K562 (cell line): Measurements from ENCODE around the gene MXI1.

Experiments used
- CBX5 ChIP-seq: IDR thresholded peaks from 2 replicates; pipeline ENCODE4 v1.6.1; 2014; ENCODE audit warnings: low read depth, borderline replicate concordance
- GATAD2B ChIP-seq: fragments of 450-650 bp; IDR thresholded peaks from 2 replicates; pipeline ENCODE4 v1.6.1; 2017; ENCODE audit warnings: mild to moderate bottlenecking, borderline replicate concordance
- HMG20A ChIP-seq: fragments of 450-650 bp; formaldehyde crosslinking; conservative IDR thresholded peaks from 2 replicates; pipeline ENCODE4 v1.4.0; 2020; ENCODE audit warnings: mild to moderate bottlenecking, mixed read lengths
- L3MBTL2 ChIP-seq: fragments of 450-650 bp; IDR thresholded peaks from 2 replicates; pipeline ENCODE4 v1.6.1; 2016; ENCODE audit warnings: mild to moderate bottlenecking, moderate library complexity
- PHF20 ChIP-seq: fragments of 450-650 bp; IDR thresholded peaks from 2 replicates; pipeline ENCODE4 v1.6.1; 2018; ENCODE audit not compliant: partially characterized antibody
- TAF1 ChIP-seq: IDR thresholded peaks from 2 replicates; pipeline ENCODE4 v1.6.1; 2011; ENCODE audit warnings: mild to moderate bottlenecking, low read length, moderate library complexity; ENCODE audit not compliant: insufficient read depth, control insufficient read depth, severe bottlenecking; ENCODE audit errors: extremely low read depth
- ZNF121 ChIP-seq: sonication (generic); formaldehyde crosslinking; conservative IDR thresholded peaks from 2 replicates; pipeline ENCODE4 v1.8.0; 2022; ENCODE audit warnings: missing genetic modification reagents
- TF ChIP-seq, protein P1 (sequence below), 3 experiments: IDR thresholded peaks in 2 of 3; conservative IDR thresholded peaks in 1 of 3; 2 replicates each; pipeline ENCODE4 v1.5.1; 2011 to 2012; ENCODE audit warnings: low read length in 3 of 3, mild to moderate bottlenecking in 3 of 3, control low read depth in 2 of 3, improper control_type of control experiment in 1 of 3, inconsistent platforms in 1 of 3, low read depth in 1 of 3, mixed read lengths in 1 of 3, moderate library complexity in 1 of 3; ENCODE audit not compliant: insufficient read depth in 2 of 3

DNA sequence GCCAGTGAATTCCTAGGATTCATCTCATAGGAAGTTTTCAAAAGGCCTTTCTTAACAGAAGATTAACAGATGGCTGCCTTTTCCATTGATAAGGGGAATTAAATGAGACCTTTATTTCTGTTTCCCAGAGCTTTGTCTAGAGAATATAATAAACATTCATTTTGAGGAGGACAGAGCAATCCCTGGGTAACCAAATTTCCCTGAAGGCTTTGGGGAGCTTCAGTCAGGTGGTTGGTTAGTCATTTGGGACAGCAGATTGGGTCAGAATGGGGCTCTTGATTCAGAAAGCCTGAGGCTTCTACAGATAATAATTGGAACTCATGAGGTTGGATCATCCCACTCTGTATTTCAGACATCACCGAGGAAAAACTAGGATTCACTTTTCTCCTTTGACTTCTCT lies 21.8 kb downstream of the MXI1 start:
- no peak for TF ChIP-seq L3MBTL2
- no peak for TF ChIP-seq GATAD2B
- no peak for TF ChIP-seq CBX5
- no peak for TF ChIP-seq ZNF121 (CRISPR knock-in tag)
- no peak for TF ChIP-seq HMG20A
- TF ChIP-seq TAF1, result no peak
- no peak for TF ChIP-seq PHF20
- TF ChIP-seq, protein P1, sequence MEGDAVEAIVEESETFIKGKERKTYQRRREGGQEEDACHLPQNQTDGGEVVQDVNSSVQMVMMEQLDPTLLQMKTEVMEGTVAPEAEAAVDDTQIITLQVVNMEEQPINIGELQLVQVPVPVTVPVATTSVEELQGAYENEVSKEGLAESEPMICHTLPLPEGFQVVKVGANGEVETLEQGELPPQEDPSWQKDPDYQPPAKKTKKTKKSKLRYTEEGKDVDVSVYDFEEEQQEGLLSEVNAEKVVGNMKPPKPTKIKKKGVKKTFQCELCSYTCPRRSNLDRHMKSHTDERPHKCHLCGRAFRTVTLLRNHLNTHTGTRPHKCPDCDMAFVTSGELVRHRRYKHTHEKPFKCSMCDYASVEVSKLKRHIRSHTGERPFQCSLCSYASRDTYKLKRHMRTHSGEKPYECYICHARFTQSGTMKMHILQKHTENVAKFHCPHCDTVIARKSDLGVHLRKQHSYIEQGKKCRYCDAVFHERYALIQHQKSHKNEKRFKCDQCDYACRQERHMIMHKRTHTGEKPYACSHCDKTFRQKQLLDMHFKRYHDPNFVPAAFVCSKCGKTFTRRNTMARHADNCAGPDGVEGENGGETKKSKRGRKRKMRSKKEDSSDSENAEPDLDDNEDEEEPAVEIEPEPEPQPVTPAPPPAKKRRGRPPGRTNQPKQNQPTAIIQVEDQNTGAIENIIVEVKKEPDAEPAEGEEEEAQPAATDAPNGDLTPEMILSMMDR (IDR thresholded peaks at IDR 0.05 in 2 of 3, conservative IDR thresholded peaks at IDR 0.05 in 1 of 3; ENCODE audit: insufficient read depth in 2 of 3, low read depth in 1 of 3, low read length in 3 of 3), result no peak
